Stimulated activated CD4-positive, alpha-beta T cell treated with anti-CD3 and anti-CD28 coated beads, Interleukin-2, amount 100 ng/mL, for 24 hours (primary cell): Measurements from ENCODE around the gene NKX1-1.
"Not testable (repeated sequence)": the region's sequence is repeated elsewhere in the genome, so short reads cannot be mapped to it uniquely, and the experiment has no call there.

Experiments
- DNase-seq, 2 donors: peaks; one replicate each; pipeline ENCODE4 v3.0.0-alpha.2; 2020

The NKX1-1 gene

DNA sequence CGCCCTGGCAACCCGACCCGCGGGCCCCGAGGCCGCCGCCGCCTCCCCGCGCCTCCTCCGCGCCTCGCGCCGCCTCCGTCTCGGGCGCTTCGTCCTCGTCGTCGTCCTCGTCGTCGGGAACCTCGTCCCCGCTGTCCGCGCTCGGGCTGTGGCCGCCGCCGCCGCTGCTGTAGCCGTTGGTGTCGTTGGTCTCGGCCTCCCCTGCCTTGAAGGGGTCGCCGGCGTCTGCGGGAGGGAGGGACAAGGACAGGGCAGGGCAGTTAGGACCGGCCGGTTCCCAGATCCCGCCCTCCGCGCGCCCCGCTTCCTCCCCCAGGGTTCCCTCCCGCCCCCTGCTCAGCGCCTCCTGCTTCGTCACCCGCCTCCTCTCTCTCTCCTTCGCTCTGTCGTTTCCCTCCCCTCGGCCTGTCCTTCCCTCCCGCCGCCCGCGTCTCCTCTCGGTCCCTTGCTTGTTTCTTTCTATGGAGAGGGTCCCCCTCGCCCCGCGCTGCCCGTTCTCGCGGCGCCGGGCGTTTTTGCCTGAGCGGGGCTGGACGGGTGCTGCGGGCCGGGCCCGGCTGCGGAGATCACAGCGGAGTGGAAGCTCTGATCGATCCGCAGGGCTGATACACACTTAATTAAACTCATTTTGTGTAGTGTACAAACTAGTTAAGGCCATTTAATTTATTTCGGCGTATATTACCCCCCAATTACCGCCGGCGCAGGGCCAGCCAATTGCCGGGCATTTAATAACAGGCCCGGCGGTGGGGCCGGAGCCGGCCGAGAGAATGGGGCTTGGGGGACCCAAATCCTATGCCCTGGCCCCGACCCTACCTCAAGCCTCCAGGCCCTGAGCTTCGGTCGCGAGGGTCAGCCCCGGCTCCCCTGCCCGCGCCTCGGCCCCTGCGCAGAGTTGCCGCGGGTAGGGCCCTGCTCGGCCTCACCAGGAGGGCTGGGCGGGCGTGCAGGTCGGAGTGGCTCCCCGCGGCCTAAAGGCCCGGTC lies 2.4 kb downstream of the NKX1-1 start:
- no peak for DNase-seq

DNA sequence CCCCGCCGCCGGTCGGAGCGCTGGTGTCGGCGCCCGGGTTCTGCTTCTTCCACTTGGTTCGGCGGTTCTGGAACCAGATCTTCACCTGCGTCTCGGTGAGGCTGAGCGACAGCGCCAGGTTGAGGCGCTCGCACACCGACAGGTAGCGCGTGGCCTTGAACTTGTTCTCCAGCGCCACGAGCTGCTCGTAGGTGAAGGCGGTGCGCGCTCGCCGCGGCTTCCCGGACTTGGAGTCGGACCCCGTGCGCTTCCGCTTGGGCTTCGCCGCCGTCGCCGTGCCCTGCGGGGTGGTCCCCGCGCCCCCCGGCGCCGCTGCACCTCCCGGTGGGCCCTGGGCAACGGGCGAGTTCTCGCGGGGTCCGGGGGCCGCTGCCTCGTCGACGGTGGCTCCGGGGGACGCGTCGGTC lies 3.1 kb downstream of the NKX1-1 start:
- DNase-seq = no peak

DNA sequence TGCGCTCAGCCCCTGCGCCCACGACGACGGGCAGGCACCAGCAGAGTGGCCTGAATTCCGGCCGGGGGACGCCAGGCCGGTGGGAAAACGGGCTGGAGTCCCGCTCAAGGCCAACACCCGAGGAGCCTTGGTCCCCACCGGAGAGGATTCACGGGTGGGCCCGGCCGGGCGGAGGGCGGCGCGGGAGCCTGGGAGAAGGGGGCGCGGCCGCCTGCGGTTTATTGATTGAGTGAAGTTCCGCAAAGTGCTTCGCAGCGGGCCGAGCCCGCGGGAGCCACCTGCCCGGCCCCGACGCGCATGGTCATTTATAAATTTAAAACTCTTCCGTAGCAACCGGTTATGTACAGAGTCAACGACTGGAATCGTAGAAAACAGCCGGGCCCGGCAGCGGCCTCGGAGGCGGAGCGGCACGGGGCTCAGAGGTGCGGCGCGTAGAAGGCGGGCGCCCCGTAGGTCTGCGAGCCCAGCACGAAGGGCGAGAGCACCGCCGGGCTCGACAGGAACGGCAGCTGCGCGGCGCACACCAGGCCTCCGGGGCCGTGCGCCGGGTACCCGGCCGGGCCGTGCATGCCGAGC lies 3.6 kb downstream of the NKX1-1 start:
- no peak for DNase-seq

DNA sequence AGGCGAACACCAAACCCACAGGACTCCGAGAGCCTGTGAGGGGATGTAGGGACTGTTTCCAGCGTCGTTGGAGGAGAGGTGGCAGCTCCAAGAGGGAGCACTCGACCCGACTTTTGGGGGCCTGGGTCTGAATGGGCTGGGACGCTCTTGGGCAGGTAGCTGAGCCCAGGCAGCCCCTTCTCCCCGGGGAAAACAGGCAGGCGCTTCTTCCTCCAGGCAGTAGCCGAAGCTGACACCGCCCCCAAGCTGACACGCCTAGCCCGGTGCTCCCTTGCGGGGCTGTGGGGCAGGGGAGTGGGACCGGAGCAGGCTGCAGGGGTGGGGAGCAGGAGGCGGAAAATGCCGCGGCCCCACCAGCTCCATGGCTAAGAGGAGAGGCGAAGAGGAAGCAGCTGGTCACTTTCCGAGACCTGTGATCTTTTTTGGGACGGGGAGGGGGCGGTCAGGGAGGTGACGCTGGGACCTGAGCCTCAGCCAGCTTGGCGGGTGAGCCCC lies 4.2 kb downstream of the NKX1-1 start:
- no peak for DNase-seq

DNA sequence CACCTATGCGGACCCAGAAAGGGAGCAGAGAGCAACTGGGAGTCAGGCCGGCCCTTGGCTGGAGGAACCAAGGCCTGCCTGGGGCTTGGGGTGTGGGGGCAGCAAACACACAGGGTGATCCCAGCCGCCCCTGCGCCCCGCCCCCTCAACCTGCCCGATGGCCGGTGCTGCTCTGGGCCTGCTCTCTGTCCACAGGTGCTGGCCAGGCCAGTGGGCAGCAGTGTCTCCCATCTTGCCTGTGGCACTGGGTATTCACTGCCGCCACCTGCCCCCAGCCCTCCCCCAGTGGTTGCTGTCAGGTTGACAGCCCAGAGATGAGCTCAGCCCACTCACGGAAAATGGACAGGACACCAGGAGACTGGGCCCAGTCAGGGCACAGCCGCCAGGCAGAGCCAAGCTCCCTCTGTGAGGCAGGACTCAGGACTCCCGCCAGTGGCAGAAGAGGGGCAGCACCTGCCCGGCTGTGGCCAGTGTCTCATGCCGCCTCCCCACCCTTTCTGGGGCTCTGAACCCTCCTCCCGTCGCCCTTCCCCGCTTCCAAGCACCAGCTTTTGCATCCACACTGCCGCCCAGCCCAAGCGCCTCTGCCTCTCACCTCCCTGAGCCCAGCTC lies 4.7 kb downstream of the NKX1-1 start:
- DNase-seq = no peak

DNA sequence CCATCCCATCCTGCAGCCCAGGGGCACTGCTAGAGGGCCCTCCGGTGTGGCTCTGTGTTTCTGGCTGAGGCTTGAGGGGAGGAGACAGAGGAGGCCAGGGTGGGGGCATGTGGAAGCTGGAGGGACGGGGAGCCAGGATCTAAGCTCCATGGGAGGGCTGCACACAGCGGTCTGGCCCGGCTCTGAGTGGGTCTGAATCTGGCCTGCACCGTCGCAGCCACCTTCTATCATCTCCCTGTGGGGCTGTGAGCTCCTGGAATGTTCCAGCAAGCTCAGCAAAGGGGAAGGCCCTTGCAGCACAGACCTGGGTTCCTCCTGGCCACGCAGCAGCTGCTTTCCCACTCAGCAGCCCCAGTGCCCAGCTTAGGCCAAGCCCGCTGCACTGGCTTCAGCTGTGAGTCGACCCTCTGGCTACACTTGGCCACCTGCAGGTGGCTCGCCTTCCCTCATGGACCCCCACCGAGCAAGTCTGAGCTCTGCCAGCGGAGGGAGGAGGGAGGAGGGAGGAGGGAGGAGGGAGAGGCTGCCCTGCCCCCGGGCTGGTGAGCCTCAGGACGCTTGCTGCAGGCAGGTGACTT lies 5.3 kb downstream of the NKX1-1 start:
- DNase-seq = no peak

DNA sequence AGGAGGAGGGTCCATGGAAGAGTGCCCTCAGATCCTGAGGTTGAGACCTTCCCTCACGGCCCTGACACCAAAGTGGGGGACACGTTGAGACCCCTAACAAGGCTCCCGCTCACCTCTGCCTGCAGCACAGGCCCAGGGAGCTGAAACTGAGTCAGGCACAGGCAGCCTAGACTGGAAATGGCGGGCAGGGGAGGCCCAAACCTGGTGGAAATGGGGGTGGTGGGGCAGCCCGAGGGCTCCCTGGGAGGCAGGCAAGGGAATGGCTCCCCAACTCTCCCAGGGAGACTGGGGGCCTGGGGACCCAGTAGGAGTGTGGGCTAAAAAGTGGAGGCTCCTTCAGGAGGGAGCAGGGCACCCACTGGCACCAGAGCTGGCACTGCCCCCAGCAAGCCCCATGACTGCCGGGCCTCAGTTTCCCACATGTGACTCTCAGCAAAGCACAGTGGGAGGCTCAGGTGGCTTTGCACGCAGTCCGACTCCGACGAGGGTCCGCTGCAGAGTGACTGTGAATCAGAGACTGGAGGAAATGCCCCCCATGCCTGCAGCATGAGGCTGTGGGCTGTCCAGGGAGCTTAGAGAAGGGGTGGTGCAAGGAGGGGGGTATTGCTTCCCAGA lies 5.9 kb downstream of the NKX1-1 start:
- DNase-seq = no peak

DNA sequence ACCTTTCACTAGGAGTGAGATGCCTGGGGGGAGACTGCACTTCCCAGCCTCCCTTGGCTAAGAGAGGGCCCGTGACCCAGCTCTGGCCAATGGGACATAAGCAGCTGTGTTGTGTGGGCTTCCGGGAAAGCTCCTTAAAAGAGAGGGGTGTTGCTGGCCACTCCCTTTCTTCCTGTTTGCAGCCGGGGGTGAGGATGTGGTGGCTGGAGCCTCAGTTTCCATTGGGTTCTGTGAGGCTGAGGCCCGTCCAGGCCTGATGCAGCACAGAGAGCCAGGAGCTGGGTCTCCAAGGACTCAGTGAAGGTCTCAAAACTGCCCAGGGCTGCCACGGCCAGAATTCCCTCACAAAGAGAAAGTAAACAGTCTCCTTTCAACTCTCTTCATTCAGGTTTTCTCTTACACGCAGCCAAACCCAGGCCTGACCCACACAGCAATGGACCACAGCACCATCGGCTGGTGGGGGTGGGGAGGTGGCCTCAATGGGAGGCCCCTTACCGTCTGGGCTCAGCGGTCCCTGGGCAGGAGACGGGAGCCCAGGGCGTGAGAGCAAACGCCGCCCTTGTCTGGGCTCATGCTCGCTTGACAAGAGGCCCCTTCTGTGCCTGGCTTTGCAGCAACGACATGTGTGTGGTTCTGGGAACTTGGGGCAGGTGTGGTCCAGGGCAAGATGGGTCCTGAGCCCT lies 6.6 kb downstream of the NKX1-1 start:
- DNase-seq = no peak

DNA sequence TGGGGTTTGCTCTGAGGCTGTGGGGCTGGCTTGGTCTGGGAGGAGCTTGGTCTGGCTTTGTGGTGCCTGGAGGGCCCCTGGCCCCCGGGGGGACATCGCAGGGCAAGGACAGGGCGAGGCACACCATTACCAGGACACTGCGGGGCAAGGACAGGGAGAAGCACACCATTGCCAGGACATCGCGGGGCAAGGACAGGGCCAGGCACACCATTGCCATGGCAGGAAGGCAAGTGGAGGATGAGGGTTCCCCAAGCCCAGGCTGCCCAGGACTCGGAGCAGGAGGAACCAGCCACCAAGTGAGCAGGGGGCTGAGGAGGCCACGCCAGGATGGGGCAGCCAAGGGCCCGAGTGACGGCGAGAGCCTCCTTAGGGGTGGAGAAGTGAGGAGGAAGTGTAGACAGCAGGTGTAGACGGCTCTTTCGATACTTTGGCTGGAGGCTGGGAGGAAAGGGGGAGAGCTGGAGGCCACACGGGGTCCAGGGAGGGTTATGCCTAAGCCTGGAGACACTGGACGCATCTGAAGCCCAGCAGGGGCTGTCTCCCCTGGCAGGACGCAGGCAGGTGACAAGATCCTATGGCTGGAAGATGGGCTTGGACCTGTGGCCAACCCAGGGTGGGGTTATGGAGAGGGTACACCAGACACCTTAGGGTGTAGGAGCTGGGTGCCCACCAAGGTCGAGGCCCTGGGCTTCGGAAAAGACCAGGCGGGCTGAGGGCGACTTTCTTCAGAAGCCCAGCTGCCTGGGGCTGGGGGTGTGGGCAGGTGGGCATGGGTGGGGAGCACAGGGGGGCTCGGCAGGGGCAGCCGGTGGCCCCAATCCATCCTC lies 7.3 kb downstream of the NKX1-1 start:
- no peak for DNase-seq

DNA sequence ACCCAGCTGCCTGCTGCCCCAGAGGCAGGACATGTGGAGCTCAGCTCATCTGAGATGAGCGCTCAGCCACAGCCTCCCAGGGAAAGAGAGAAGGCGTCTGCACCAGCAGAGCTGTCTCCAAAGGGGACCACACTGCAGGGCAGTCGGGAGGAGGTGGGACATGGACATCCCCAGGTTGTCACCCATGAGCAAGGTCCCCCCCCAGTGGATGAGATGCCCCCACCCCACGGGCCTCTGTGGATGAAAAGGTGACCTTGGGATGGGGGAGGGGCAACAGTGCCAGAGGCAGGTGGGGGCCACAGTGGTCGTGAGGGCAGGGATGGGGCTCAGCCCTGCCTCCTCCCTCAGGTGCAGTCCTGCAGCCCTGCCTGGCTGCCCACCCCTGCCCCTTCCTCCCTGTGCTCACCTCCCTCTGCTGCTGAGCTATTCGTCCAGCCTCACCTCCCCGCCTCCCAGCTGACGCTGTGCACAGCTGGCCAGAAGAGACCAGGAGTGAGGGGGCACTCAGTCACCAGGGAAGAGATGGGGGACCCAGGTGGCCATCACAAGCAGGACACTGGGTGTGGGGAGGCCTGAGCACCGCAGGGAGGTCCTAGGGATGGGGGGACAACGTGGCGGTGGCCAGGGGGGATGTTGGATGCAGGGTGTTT lies 9.3 kb downstream of the NKX1-1 start:
- DNase-seq = no peak

DNA sequence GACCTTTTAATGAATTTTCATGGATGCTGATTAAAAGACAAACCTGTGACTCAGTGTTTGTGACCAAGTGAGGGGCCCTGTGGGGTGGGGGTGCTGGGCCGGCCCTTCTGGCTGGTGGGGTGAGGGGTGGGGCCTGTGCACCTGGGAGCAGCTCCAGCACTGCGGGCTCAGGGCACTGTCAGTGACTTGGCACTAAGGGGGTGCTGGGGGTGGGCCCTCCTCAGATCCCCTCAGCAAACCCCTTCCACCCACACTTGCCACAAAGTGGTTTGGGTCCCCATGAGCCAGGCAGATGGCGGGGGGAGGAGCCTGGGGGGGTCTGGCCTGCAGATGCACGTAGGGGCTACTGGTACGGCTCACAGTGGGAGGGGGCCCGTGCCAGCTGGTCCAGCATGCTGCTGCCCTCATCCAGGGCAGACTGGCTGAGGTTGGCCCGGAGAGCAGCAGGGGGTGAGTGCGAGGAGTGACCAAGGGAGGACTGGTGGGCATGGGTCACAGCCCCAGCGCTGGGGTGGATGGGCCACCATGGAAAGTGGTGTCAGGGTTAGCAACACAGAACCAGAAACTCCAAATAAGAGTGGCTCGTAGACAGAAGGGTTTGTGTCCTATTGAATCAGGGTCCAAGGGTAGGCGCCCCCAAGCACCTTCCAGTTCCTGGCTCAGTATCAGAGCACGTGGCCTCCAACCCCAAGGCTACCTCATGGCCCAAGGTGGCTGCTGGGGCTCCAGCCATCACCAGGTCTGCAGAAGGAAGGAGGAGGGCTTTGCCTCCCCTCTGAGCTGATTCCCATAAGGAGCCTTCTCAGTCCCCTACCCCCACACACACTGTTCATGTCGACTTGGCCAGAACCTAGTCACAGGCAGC lies 10.1 kb downstream of the NKX1-1 start:
- DNase-seq = no peak

DNA sequence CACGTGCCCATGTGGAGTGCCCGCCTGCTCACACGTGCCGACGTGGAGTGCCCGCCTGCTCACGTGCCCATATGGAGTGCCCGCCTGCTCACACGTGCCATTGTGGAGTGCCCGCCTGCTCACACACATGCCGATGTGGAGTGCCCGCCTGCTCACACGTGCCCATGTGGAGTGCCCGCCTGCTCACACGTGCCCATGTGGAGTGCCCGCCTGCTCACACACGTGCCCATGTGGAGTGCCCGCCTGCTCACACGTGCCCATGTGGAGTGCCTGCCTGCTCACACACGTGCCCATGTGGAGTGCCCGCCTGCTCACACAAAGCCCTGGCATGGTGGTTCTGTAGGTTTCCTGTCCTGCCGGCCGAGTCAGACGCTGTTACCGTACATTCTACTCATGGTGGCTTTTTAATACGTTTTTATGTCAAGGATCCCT lies 10.8 kb downstream of the NKX1-1 start:
- DNase-seq = not testable (repeated sequence)

DNA sequence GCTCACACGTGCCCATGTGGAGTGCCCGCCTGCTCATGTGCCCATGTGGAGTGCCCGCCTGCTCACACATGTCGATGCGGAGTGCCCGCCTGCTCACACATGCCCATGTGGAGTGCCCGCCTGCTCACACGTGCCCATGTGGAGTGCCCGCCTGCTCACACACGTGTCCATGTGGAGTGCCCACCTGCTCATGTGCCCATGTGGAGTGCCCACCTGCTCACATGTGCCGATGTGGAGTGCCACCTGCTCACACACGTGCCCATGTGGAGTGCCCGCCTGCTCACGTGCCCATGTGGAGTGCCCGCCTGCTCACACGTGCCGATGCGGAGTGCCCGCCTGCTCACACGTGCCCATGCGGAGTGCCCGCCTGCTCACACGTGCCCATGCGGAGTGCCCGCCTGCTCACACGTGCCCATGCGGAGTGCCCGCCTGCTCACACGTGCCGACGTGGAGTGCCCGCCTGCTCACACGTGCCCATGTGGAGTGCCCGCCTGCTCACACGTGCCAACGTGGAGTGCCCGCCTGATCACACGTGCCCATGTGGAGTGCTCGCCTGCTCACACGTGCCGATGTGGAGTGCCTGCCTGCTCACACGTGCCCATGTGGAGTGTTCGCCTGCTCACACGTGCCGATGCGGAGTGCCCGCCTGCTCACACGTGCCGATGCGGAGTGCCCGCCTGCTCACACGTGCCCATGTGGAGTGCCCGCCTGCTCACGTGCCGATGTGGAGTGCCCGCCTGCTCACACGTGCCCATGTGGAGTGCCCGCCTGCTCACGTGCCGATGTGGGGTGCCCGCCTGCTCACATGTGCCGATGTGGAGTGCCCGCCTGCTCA lies 11.5 kb downstream of the NKX1-1 start:
- DNase-seq = not testable (repeated sequence)

DNA sequence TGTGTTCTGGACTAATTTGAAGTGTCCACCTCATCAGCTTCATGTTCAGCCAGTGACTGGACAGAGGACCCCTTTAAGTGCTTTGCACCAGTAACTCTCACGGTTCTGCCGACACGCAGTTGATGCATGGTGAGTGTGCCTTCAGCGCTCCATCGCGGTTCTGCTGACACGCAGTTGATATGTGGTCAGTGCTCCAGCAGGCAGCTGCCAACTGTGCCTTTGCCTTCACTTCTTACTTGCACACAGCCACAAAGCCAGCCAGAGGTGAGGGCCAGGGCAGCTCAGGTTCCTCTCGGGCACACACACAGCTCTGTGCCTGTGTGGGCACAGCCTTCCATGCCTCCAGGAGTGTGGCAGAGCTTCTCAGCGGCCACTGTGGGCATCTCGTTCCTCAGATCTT lies 12.4 kb downstream of the NKX1-1 start:
- no peak for DNase-seq

DNA sequence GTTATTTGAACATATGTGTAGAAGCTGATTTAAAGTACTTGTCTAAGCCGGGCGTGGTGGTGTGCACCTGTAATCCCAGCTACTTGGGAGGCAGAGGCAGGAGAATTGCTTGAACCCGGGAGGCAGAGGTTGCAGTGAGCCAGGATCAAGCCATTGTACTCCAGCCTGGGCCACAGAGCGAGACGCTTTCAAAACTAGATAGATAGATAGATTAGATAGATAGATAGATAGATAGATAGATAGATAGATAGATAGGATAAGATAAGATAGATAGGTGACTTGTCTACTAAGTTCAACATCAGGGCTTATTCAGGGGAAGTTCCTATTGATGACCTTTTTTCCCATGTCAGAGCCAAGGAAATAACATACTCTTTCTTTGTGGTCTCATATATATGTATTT lies 12.9 kb downstream of the NKX1-1 start:
- DNase-seq = not testable (repeated sequence)

DNA sequence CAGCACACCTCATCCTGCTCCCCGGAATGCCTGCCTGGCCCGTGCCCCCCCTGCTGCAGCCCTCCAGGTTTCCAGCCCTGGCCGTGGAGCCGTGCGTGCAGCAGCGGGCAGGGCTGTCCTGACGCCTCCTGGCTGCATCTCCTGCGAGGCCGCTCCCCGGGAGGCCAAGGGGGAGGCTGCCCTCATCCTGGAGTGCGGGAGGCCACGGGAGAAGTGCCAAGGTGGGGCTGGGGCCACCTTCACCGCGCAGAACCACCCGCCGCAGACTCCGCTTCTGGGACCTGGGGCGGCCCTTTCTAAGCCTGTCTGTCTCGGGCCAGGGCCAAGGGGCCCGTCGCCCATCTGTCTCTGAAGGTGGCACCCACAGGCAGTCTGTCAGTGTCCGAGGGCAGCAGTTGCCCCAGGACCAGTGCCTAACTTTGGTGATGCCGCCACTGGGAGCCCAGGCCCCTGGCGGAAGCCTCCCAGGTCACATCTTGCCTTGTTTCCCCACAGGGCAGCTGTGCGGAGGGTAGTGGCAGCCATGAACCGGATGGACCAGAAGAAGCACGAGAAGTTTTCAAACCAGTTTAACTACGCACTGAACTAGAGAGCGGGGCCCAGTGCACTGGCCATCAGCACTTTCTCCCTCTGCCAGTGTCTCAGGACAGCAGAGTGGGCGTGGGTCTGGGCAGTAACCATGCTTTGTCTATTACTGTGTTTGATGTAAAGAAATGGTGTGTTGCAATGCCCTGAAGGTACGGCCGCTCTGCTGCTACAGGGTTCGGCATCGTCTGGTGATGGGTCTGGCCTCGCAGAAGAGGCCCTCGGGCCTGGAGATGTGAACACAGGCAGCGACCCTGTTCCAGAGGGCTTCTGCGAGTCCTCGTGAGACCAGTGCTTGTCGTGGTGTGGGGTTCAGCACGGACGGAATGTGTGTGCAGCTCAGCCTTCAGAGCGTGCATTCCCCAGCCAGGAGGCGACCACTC lies 20.6 kb downstream of the NKX1-1 start:
- DNase-seq = no peak

DNA sequence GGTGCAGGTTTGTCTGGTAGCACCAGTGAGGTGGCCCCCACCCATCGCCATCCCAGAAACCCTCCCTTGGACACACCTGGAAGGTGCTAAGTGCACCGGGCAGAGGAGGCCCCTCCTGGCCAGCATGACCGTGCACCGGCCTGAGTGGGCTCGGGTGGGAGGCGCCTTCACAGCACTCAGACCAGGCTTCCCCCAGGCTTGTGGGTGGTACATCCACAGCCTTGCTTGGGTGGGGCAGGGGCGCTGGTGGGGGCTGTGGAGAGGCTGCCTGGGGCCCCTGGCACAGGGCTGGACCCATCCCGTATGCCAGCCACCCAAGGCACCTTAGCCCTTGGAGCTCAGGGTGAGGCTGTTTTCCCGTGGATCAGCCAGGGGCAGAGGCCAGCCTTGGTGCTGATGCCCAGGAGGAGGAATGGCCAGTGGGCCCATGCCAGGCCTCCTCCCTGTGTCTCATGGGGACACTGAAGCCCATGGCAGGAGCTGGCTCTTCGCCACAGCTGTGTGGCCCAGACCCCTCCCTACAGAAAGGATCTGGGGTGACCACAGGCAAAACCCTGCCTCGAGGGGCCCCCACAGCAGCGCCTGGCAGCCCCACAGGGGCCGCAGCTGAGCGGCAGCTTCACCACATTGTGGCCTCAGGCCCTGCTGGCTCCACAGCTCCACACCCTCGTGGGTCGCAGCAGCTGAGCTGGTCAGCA lies 21.4 kb downstream of the NKX1-1 start:
- no peak for DNase-seq
